Measurements from ENCODE around the gene HSPA1A. TPM values are rescaled to one million over a fixed set of nuclear protein-coding genes. Genes with fewer than 3 reads are reported as not detected.
"Not testable (repeated sequence)": the region's sequence is repeated elsewhere in the genome, so short reads cannot be mapped to it uniquely, and the experiment has no call there.

HSPA1A gene
- polyA plus RNA-seq, 1 donor from 2014 or later = 49.5 TPM

- Mint-ChIP-seq H3K36me3 (no peaks in the 10 kb centered on the region), H3K4me1 (peaks cover 0 to 11% (median 11%) of the 10 kb centered on the region in 3 donors), H3K9me3 (no peaks in the 10 kb centered on the region), H3K27me3 (no peaks in the 10 kb centered on the region), H3K4me3 (peak overlapping the region in 2 of 4 donors; percentile 14 to 72), H3K27ac (peak overlapping the region; percentile 77 to 84 (median 81))
These were observed 37.7 kb upstream of the HSPA1A start for GRCh38 chr6:31777667-31778050.

- Mint-ChIP-seq H3K9me3 (no peaks in the 10 kb centered on the region), H3K27ac (peak overlapping the region in 2 of 3 donors; percentile 77 to 81), H3K4me1 (peaks cover 0 to 11% (median 11%) of the 10 kb centered on the region in 3 donors), H3K4me3 (peak overlapping the region in 1 of 4 donors; percentile 14), H3K36me3 (no peaks in the 10 kb centered on the region), H3K27me3 (no peaks in the 10 kb centered on the region)
These were observed 37.1 kb upstream of the HSPA1A start for GRCh38 chr6:31778193-31778592.

GRCh38 chr6:31778999-31779885 is 36.1 kb upstream of the HSPA1A start:
- Mint-ChIP-seq H3K4me3 (no peak overlapping the region), H3K27ac (peak overlapping the region in 1 of 3 donors; percentile 63), H3K27me3 (no peaks in the 10 kb centered on the region), H3K36me3 (no peaks in the 10 kb centered on the region), H3K4me1 (peaks cover 0 to 11% (median 11%) of the 10 kb centered on the region in 3 donors), H3K9me3 (no peaks in the 10 kb centered on the region)

GRCh38 chr6:31779908-31780307 is 35.4 kb upstream of the HSPA1A start:
- H3K4me3 Mint-ChIP-seq = peak overlapping the region in 1 of 4 donors; percentile 60
- no peak overlapping the region for H3K27ac Mint-ChIP-seq
- peaks cover 2% of the 10 kb centered on the region for H3K36me3 Mint-ChIP-seq
- H3K9me3 Mint-ChIP-seq = no peaks in the 10 kb centered on the region
- peaks cover 0 to 12% (median 11%) of the 10 kb centered on the region in 3 donors for H3K4me1 Mint-ChIP-seq
- H3K27me3 Mint-ChIP-seq = no peaks in the 10 kb centered on the region

- peaks cover 2% of the 10 kb centered on the region for H3K36me3 Mint-ChIP-seq
- no peak overlapping the region for H3K4me3 Mint-ChIP-seq
- peaks cover 0 to 11% (median 10%) of the 10 kb centered on the region in 3 donors for H3K4me1 Mint-ChIP-seq
- H3K27me3 Mint-ChIP-seq = no peaks in the 10 kb centered on the region
- no peaks in the 10 kb centered on the region for H3K9me3 Mint-ChIP-seq
- H3K27ac Mint-ChIP-seq = no peak overlapping the region
These were observed 34.7 kb upstream of the HSPA1A start for GRCh38 chr6:31780507-31781243.

- Mint-ChIP-seq H3K27me3 (no peaks in the 10 kb centered on the region), H3K4me3 (peak overlapping the region in 1 of 4 donors; percentile 79), H3K36me3 (peaks cover 2% of the 10 kb centered on the region), H3K4me1 (peaks cover 0 to 8% (median 7%) of the 10 kb centered on the region in 3 donors), H3K9me3 (no peaks in the 10 kb centered on the region), H3K27ac (no peak overlapping the region)
These were observed 33.9 kb upstream of the HSPA1A start for GRCh38 chr6:31781244-31782125.

GRCh38 chr6:31782126-31782855 is 33.1 kb upstream of the HSPA1A start:
- Mint-ChIP-seq H3K27me3 (no peaks in the 10 kb centered on the region), H3K36me3 (peaks cover 2% of the 10 kb centered on the region), H3K4me1 (peaks cover 0 to 2% (median 1%) of the 10 kb centered on the region in 3 donors), H3K27ac (no peak overlapping the region), H3K9me3 (no peaks in the 10 kb centered on the region), H3K4me3 (no peak overlapping the region)

GRCh38 chr6:31784098-31784925 is 31.0 kb upstream of the HSPA1A start:
- H3K27me3 Mint-ChIP-seq = no peaks in the 10 kb centered on the region
- no peak overlapping the region for H3K4me3 Mint-ChIP-seq
- peak overlapping the region; percentile 56 to 83 (median 68) for H3K27ac Mint-ChIP-seq
- H3K9me3 Mint-ChIP-seq = no peaks in the 10 kb centered on the region
- peaks cover 2 to 9% (median 4%) of the 10 kb centered on the region in 3 donors for H3K4me1 Mint-ChIP-seq
- H3K36me3 Mint-ChIP-seq = peaks cover 2% of the 10 kb centered on the region

GRCh38 chr6:31785475-31785874 is 29.9 kb upstream of the HSPA1A start:
- H3K4me3 Mint-ChIP-seq = no peak overlapping the region
- H3K4me1 Mint-ChIP-seq = peaks cover 6 to 13% (median 10%) of the 10 kb centered on the region in 3 donors
- no peaks in the 10 kb centered on the region for H3K27me3 Mint-ChIP-seq
- H3K9me3 Mint-ChIP-seq = no peaks in the 10 kb centered on the region
- peaks cover 3% of the 10 kb centered on the region for H3K36me3 Mint-ChIP-seq
- H3K27ac Mint-ChIP-seq = no peak overlapping the region

GRCh38 chr6:31791324-31792089 is 23.8 kb upstream of the HSPA1A start:
- peaks cover 22 to 31% (median 29%) of the 10 kb centered on the region in 3 donors for H3K4me1 Mint-ChIP-seq
- H3K9me3 Mint-ChIP-seq = no peaks in the 10 kb centered on the region
- H3K36me3 Mint-ChIP-seq = peaks cover 6% of the 10 kb centered on the region
- H3K27me3 Mint-ChIP-seq = peaks cover 2% of the 10 kb centered on the region
- peak overlapping the region in 2 of 3 donors; percentile 58 to 85 for H3K27ac Mint-ChIP-seq
- peak overlapping the region in 3 of 4 donors; percentile 3 to 72 (median 70) for H3K4me3 Mint-ChIP-seq

GRCh38 chr6:31792090-31792374 is 23.3 kb upstream of the HSPA1A start:
- Mint-ChIP-seq H3K27me3 (peaks cover 2% of the 10 kb centered on the region), H3K4me1 (peaks cover 23 to 33% (median 32%) of the 10 kb centered on the region in 3 donors), H3K36me3 (peaks cover 6% of the 10 kb centered on the region), H3K4me3 (peak overlapping the region in 2 of 4 donors; percentile 70 to 72), H3K9me3 (no peaks in the 10 kb centered on the region), H3K27ac (peak overlapping the region in 2 of 3 donors; percentile 19 to 58)

- H3K27me3 Mint-ChIP-seq = peaks cover 2% of the 10 kb centered on the region
- H3K9me3 Mint-ChIP-seq = no peaks in the 10 kb centered on the region
- peaks cover 6% of the 10 kb centered on the region for H3K36me3 Mint-ChIP-seq
- H3K27ac Mint-ChIP-seq = peak overlapping the region; percentile 9 to 54 (median 19)
- peaks cover 31 to 39% (median 35%) of the 10 kb centered on the region in 3 donors for H3K4me1 Mint-ChIP-seq
- H3K4me3 Mint-ChIP-seq = peak overlapping the region in 2 of 4 donors; percentile 65 to 76
These were observed 22.6 kb upstream of the HSPA1A start for GRCh38 chr6:31792761-31793171.

- peak overlapping the region; percentile 76 to 96 (median 90) for H3K4me3 Mint-ChIP-seq
- H3K9me3 Mint-ChIP-seq, H3K36me3 Mint-ChIP-seq, H3K27me3 Mint-ChIP-seq: not testable (repeated sequence)
- H3K4me1 Mint-ChIP-seq = peaks cover 32 to 40% (median 36%) of the 10 kb centered on the region in 3 donors
- peak overlapping the region in 2 of 3 donors; percentile 68 to 94 for H3K27ac Mint-ChIP-seq
These were observed 21.5 kb upstream of the HSPA1A start for GRCh38 chr6:31793927-31794245.
